Heart left ventricle (tissue), 16 donors: ENCODE data around the gene KCNN3. TPM values are rescaled to one million over a fixed set of nuclear protein-coding genes. Genes with fewer than 3 reads are reported as not detected.

Experiments used
- ATAC-seq, 4 donors: fragments of 200-7000 bp; cut with Tn5 transposase; one replicate each; pipeline ENCODE4 v1.9.1; 2020 to 2022; ENCODE audit warnings: moderate library complexity in 4 of 4, mild to moderate bottlenecking in 3 of 4, moderate number of reproducible peaks in 1 of 4
- DNase-seq, 5 donors: peaks; one replicate each; pipeline ENCODE4 v3.0.0-alpha.2; 2020
- H3K27ac ChIP-seq, 12 donors: fragments of 200-600 bp; sonication (generic) in 4 of 12; one replicate each; pipeline versions ENCODE4 v1.5.0 to v1.8.0; 2016 to 2022; ENCODE audit warnings: mild to moderate bottlenecking in 2 of 12
- H3K27me3 ChIP-seq, 9 donors: fragments of 200-600 bp; sonication (generic) in 2 of 9; one replicate each; pipeline versions ENCODE4 v1.5.1 to v1.8.0; 2016 to 2022; ENCODE audit warnings: mild to moderate bottlenecking in 3 of 9
- H3K36me3 ChIP-seq, 9 donors: fragments of 200-600 bp; sonication (generic) in 2 of 9; one replicate each; pipeline versions ENCODE4 v1.5.0 to v1.8.0; 2018 to 2022; ENCODE audit warnings: mild to moderate bottlenecking in 2 of 9
- H3K4me1 ChIP-seq, 12 donors: fragments of 200-600 bp; sonication (generic) in 4 of 12; one replicate each; pipeline versions ENCODE4 v1.5.0 to v1.8.0; 2016 to 2022; ENCODE audit warnings: mild to moderate bottlenecking in 3 of 12
- H3K4me3 ChIP-seq, 12 donors: fragments of 200-600 bp; sonication (generic) in 4 of 12; one replicate each; pipeline versions ENCODE4 v1.5.0 to v1.8.0; 2017 to 2022; ENCODE audit warnings: mild to moderate bottlenecking in 9 of 12, moderate library complexity in 4 of 12
- H3K9me3 ChIP-seq, 12 donors: fragments of 200-600 bp; sonication (generic) in 4 of 12; one replicate each; pipeline versions ENCODE4 v1.5.0 to v1.8.0; 2016 to 2022; ENCODE audit warnings: mild to moderate bottlenecking in 1 of 12
- CTCF ChIP-seq, 12 donors: fragments of 200-600 bp; sonication (generic) in 4 of 12; IDR thresholded peaks; one replicate each; pipeline versions ENCODE4 v1.5.0 to v1.8.0; 2018 to 2022; ENCODE audit warnings: antibody characterized with exemption in 12 of 12, mild to moderate bottlenecking in 5 of 12
- POLR2A ChIP-seq, 2 donors: fragments of 450-650 bp; IDR thresholded peaks; one replicate each; pipeline ENCODE4 v1.6.1; 2017; ENCODE audit warnings: antibody characterized with exemption in 2 of 2, mild to moderate bottlenecking in 2 of 2, moderate library complexity in 2 of 2
- whole genome bisulfite sequencing, 4 donors: extraction: QIAGEN DNeasy Blood & Tissue Kit in 2 of 4; methylation state at CpG; one replicate each; pipeline versions ENCODE4 v1.1.5 to v1.1.7; 2013 to 2018; 5-methylcytosine and 5-hydroxymethylcytosine counted together
- intact Hi-C, 10 donors: fragments of 100-400 bp; cut with DNase I; formaldehyde crosslinking; loops; one replicate each; pipeline versions ENCODE4 v1.11.1 to v1.14.2; 2022
- polyA plus RNA-seq, 2 donors: library from polyadenylated mRNA; stranded (reverse); fragments of 200-250 nt; gene quantifications; one replicate each; pipeline ENCODE4 v1.2.3, GENCODE V29; 2013
- total RNA-seq, 9 donors: library from RNA; depleted of rRNA in 2 of 9; stranded (reverse); fragments of >200 nt in 2 of 9; fragmentation: NEBNext Ultra II Directional in 3 of 9; extraction: Animal tissue kit (Norgen Biotek cat#: 25700) in 3 of 9; gene quantifications; one replicate each; pipeline versions ENCODE4 v1.1.0 to v1.2.4, GENCODE V29; 2016 to 2023
- donor health status: ischemic (EF 13 %, LVEDD 7.1; RV severe dilation, severe dysfunction).
- donor health status: healthy with polysubstance abuse.
- donor health status: DM: no; HTN: yes; CAD: no.
- donor health status: DM: no; HTN: no; CAD: no.
- donor health status: ischemic (EF 25% LVEDD 6.9; RV normal size, moderate dysfunction).
- donor health status: ischemic (EF 25% LVEDD 5.7; RV mildly dilated, moderate dysfunction).
- donor health status: healthy.
- donor health status: DM: yes; HTN: yes; CAD: no.
- donor health status: ischemic (EF 35%, LVEDD 5.7; RV mildly dilated, moderate dysfunction).
- donor health status: nonischemic (EF 11% LVEDD 7.7; RV severe dilation, severe dysfunction).
- donor health status: DM: yes; HTN: yes; CAD: no.
- donor health status: PGD.
- donor health status: ischemic (EF 29% LVEDD 5.4; RV normal size, mild dysfunction).
- donor health status: nonischemic (EF 23%, LVEDD 6.1; RV moderate dilation, normal function).

KCNN3 gene
- total and polyA plus RNA-seq, 11 donors, result 0.42 to 4.6 (median 2.2) TPM

- intact Hi-C loops, result no loop called here
- 87 to 92% (median 90%) methylated on average over 5 of the region's 5 CpGs for WGBS, 4 donors
- no peak for TF ChIP-seq CTCF (IDR thresholded peaks at IDR 0.05)
- TF ChIP-seq POLR2A (IDR thresholded peaks at IDR 0.05), result no peak
Measured at GRCh38 chr1:154799188-154799587, 70.9 kb downstream of the KCNN3 start.

GRCh38 chr1:154798645-154799044, 71.4 kb downstream of the KCNN3 start:
- Histone ChIP-seq H3K9me3 (no peaks in the 10 kb centered on the region), H3K36me3 (no peaks in the 10 kb centered on the region), H3K27ac (no peak overlapping the region), H3K27me3 (no peaks in the 10 kb centered on the region), H3K4me3 (no peak overlapping the region), H3K4me1 (peaks cover 0 to 2% (median 0%) of the 10 kb centered on the region in 12 donors)
- TF ChIP-seq POLR2A (IDR thresholded peaks at IDR 0.05) (no peak), CTCF (IDR thresholded peaks at IDR 0.05) (no peak)
- WGBS, 4 donors, result 83 to 93% (median 89%) methylated on average over 1 of the region's 1 CpG
- ATAC-seq, result no peak
- intact Hi-C loops, result no loop called here
- DNase-seq, result no peak

More at GRCh38 chr1:154799188-154799587, 70.9 kb downstream of the KCNN3 start:
- no peaks in the 10 kb centered on the region for H3K36me3 ChIP-seq
- ATAC-seq (no peak), DNase-seq (no peak)
- H3K9me3 ChIP-seq, result no peaks in the 10 kb centered on the region
- H3K4me1 ChIP-seq, result peaks cover 0 to 2% (median 0%) of the 10 kb centered on the region in 12 donors
- H3K27me3 ChIP-seq, result no peaks in the 10 kb centered on the region
- no peak overlapping the region for H3K4me3 ChIP-seq
- H3K27ac ChIP-seq, result no peak overlapping the region

GRCh38 chr1:154797175-154797574, 72.9 kb downstream of the KCNN3 start:
- no peaks in the 10 kb centered on the region for H3K36me3 ChIP-seq
- intact Hi-C loops, result no loop called here
- H3K4me1 ChIP-seq, result peaks cover 0 to 4% (median 0%) of the 10 kb centered on the region in 12 donors
- DNase-seq (no peak), ATAC-seq (no peak)
- no peak overlapping the region for H3K27ac ChIP-seq
- no peak overlapping the region for H3K4me3 ChIP-seq
- no peaks in the 10 kb centered on the region for H3K9me3 ChIP-seq
- no peak for TF ChIP-seq CTCF (IDR thresholded peaks at IDR 0.05)
- TF ChIP-seq POLR2A (IDR thresholded peaks at IDR 0.05), result no peak
- no peaks in the 10 kb centered on the region for H3K27me3 ChIP-seq
- 90 to 93% (median 91%) methylated on average over 6 of the region's 6 CpGs for WGBS, 4 donors

- DNase-seq, result no peak
- H3K36me3 ChIP-seq, result no peaks in the 10 kb centered on the region
- no peak for TF ChIP-seq CTCF (IDR thresholded peaks at IDR 0.05)
- no peak for TF ChIP-seq POLR2A (IDR thresholded peaks at IDR 0.05)
- H3K9me3 ChIP-seq, result no peaks in the 10 kb centered on the region
- WGBS, 4 donors, result 82 to 89% (median 87%) methylated on average over 15 of the region's 15 CpGs
- no peaks in the 10 kb centered on the region for H3K27me3 ChIP-seq
- intact Hi-C loops, result no loop called here
- no peak overlapping the region for H3K4me3 ChIP-seq
- H3K4me1 ChIP-seq, result peaks cover 0 to 12% (median 7%) of the 10 kb centered on the region in 12 donors
- ATAC-seq, result no peak
- no peak overlapping the region for H3K27ac ChIP-seq
Measured at GRCh38 chr1:154796303-154796892, 73.7 kb downstream of the KCNN3 start.
